ENCODE results near the gene MSH3.

Gene MSH3

DNA sequence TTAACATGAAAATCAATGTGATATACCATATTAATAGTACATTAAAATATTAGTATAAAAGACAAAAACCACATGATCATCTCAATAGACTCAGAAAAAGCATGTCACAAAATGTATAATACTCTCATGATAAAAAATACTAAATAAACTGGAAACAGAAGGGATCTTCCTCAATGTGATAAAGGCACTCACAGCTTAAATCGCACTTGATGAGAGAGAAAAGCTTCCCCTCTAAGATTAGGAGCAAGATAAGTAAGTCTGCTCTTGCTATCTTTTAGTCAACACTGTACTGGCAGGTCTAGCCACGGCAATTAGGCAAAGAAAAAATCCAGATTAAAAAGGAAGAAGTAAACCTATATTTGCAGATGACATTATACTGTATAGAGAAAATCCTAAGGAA, 21.8 kb upstream of the MSH3 start:
- no peak overlapping the region for H3K27ac ChIP-seq
- TF ChIP-seq, protein P1, sequence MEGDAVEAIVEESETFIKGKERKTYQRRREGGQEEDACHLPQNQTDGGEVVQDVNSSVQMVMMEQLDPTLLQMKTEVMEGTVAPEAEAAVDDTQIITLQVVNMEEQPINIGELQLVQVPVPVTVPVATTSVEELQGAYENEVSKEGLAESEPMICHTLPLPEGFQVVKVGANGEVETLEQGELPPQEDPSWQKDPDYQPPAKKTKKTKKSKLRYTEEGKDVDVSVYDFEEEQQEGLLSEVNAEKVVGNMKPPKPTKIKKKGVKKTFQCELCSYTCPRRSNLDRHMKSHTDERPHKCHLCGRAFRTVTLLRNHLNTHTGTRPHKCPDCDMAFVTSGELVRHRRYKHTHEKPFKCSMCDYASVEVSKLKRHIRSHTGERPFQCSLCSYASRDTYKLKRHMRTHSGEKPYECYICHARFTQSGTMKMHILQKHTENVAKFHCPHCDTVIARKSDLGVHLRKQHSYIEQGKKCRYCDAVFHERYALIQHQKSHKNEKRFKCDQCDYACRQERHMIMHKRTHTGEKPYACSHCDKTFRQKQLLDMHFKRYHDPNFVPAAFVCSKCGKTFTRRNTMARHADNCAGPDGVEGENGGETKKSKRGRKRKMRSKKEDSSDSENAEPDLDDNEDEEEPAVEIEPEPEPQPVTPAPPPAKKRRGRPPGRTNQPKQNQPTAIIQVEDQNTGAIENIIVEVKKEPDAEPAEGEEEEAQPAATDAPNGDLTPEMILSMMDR (IDR thresholded peaks at IDR 0.05), result no peak
- no peak for TF ChIP-seq ZFX (IDR thresholded peaks at IDR 0.05; ENCODE audit: borderline replicate concordance)

DNA sequence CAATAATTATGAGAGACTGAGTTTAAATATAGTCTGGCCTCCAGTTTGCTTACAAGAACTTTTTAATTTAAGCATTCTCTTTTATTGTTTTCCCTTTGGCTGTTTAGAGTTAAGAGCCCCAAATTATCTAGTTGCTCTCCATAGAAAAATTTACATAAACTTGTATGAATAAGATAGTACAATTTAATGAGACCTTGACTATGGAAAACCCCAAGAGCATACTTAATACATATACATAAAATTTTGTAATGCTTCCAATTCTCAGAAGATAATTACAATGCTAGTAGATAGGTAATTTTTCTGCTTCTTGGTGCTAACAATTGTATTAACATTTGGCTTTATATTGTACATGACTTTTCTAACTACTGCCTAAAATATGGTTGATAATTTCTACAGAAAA, 20.3 kb upstream of the MSH3 start:
- TF ChIP-seq, protein P1 (IDR thresholded peaks at IDR 0.05), result no peak
- TF ChIP-seq ZFX (IDR thresholded peaks at IDR 0.05; ENCODE audit: borderline replicate concordance), result no peak
- H3K27ac ChIP-seq, result no peak overlapping the region

DNA sequence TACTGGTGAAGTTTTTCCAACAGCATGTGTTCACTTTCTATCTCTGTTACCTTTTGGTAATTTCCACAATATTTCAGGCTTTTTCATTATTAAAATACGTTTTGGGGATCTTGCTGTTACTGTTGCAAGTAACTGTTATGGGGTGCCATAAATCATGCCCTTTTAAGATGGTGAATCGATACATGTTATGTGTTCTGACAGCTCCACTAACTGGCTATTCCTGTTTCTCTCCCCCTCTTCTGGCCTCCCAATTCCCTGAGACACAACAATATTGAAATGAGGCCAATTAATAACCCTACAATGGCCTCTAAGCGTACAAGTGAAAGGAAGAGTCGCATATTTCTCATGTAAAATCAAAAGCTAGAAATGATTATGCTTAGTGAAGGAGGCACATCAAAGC, 13.1 kb upstream of the MSH3 start:
- H3K27ac ChIP-seq, result no peak overlapping the region
- TF ChIP-seq, protein P1 (IDR thresholded peaks at IDR 0.05), result no peak
- TF ChIP-seq ZFX (IDR thresholded peaks at IDR 0.05; ENCODE audit: borderline replicate concordance), result no peak

DNA sequence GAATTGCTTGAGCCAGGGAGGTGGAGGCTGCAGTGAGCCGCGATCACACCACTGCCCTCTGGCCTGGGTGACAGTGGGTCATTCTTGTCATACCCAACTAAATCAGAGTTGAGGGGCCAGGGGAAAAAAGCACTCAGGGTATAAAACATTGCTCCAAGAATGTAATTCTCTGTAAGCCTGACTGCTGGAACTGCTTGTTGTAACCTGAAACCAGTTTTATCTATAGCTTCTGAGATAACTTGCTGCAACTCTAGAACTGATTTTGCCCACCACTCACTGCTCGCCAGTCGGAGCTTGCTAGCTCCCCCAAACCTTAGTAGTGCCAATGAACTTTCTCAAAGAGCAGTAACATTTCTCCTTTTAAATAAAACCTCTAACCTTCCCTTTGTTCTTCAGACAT, 9.6 kb upstream of the MSH3 start:
- TF ChIP-seq, protein P1 (IDR thresholded peaks at IDR 0.05), result no peak
- TF ChIP-seq ZFX (IDR thresholded peaks at IDR 0.05; ENCODE audit: borderline replicate concordance), result no peak
- H3K27ac ChIP-seq, result no peak overlapping the region

DNA sequence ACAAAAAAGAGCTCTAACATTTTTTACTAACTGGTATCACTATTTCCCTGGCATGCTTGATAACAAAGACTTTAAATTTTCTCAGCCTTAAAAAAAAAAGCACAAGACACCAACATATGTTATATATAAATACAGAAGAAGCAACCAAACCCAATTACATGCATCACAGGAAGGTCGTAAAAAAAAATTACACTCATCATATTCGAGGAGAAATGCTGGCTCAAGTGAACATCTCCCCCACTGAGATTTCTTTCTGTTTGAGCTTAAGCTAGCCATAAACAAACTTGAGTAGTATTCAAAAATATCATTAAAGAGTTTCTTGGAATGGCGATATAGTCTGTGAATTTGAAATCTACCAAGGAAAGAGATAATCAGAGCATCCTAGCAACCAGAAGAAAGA, 7.5 kb upstream of the MSH3 start:
- H3K27ac ChIP-seq, result no peak overlapping the region
- TF ChIP-seq, protein P1 (IDR thresholded peaks at IDR 0.05), result no peak
- no peak for TF ChIP-seq ZFX (IDR thresholded peaks at IDR 0.05; ENCODE audit: borderline replicate concordance)

DNA sequence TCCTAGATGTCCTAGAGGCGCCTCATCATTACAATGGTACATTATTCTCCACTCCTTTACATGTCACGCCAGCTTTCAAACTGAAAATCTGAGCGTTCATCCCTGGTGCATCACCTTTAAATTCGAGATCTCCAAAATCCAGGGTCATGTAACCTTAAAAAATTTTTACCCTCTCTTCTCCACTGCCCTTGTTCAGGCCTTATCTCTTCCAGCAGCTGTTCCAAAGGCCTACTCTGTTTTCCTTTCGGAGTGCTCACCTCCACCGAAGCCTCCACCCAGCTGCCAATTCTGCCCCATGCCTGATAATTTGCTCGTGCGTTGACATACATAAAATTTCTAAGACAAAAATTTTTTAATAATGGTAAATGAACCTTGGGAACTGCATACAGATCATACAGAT, 950 bp upstream of the MSH3 start:
- H3K27ac ChIP-seq, result peak overlapping the region; percentile 92
- TF ChIP-seq, protein P1 (IDR thresholded peaks at IDR 0.05), result no peak
- TF ChIP-seq ZFX (IDR thresholded peaks at IDR 0.05; ENCODE audit: borderline replicate concordance), result no peak

DNA sequence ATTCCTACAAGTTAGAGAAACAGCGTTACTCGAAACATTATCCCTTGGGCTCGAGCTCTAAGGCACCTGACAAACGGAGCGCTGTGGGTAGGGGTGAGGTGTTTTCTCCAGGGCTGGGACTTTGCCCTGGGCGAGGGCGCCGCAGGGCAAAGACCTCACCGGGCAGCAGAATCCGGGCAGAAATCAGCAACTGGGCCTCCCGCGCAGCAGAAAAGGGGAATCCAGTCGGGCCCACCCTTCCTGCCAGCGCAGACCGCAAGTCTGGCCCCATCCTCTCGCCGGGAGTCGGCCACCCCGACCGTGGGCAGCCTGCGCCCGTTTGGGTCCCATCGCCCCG, 430 bp upstream of the MSH3 start:
- TF ChIP-seq, protein P1 (IDR thresholded peaks at IDR 0.05), result no peak
- no peak for TF ChIP-seq ZFX (IDR thresholded peaks at IDR 0.05; ENCODE audit: borderline replicate concordance)
- peak overlapping the region; percentile 92 for H3K27ac ChIP-seq
